A549 treated with AZD9567 at 1 μM for 4 hours (cell line): ENCODE results near the gene RBM47. TPM values are rescaled to one million over a fixed set of nuclear protein-coding genes. Genes with fewer than 3 reads are reported as not detected.

Experiments
- total RNA-seq: library from RNA; stranded (reverse); fragments of 200-300 nt; extraction: Qiagen RNA extraction; gene quantifications from 5 replicates; pipeline ENCODE4 v1.2.3, GENCODE V29; 2022; ENCODE audit not compliant: insufficient read depth

The RBM47 gene
- total RNA-seq = 15.7 to 30.5 TPM (median 17.8 TPM) in 5 replicates

GRCh38 chr4:40629401-40630334 lies at the start of gene RBM47:
Gene RBM47 (minus strand): TSS chr4:40629864. CDS start chr4:40438893, 190,971 bp downstream.

Other genes starting within 250 kb of the RBM47 start
- 0.20 to 0.65 TPM (median 0.43 TPM) in 4 of 5 replicates, not detected in the other for gene NSUN7, start 120.1 kb upstream of the RBM47 start, total RNA-seq